Keratinocyte (primary cell): ENCODE measurements around the gene AFG1L. TPM values are rescaled to one million over a fixed set of nuclear protein-coding genes. Genes with fewer than 3 reads are reported as not detected.

ENCODE experiments used
- DNase-seq: peaks from one replicate; pipeline ENCODE4 v3.0.0-alpha.2; 2011; ENCODE audit warnings: low read depth, missing footprints, low spot score
- FAIRE-seq: peaks from 2 replicates; lab custom pipeline; 2011; peaks lifted over from hg19 to GRCh38; lab: Jason Lieb, UNC
- H2AFZ ChIP-seq: 2 replicates; pipeline ENCODE4 v1.6.0; 2012; ENCODE audit warnings: low read length, control low read depth, inconsistent platforms; ENCODE audit not compliant: control insufficient read depth
- H3K27ac ChIP-seq: 2 replicates; pipeline ENCODE4 v1.5.1; 2011; ENCODE audit warnings: low read length; ENCODE audit not compliant: control insufficient read depth, insufficient read depth
- H3K27me3 ChIP-seq: 3 replicates; pipeline ENCODE4 v1.6.0; 2011; ENCODE audit warnings: low read length; ENCODE audit not compliant: control insufficient read depth, insufficient read depth; ENCODE audit errors: extremely low read depth
- H3K36me3 ChIP-seq, 2 experiments: 2 replicates in 1 of 2; 3 replicates in 1 of 2; pipeline ENCODE4 v1.5.1; 2011; ENCODE audit warnings: low read length in 2 of 2, mild to moderate bottlenecking in 1 of 2; ENCODE audit not compliant: control insufficient read depth in 2 of 2, insufficient read depth in 2 of 2; ENCODE audit errors: extremely low read depth in 1 of 2
- H3K4me1 ChIP-seq: 3 replicates; pipeline ENCODE4 v1.5.1; 2011; ENCODE audit warnings: low read length; ENCODE audit not compliant: control insufficient read depth, insufficient read depth; ENCODE audit errors: extremely low read depth
- H3K4me2 ChIP-seq: 3 replicates; pipeline ENCODE4 v1.6.0; 2011; ENCODE audit warnings: low read depth, low read length; ENCODE audit not compliant: control insufficient read depth, insufficient read depth; ENCODE audit errors: extremely low read depth
- H3K4me3 ChIP-seq, 3 experiments: fragments of 200-600 bp in 1 of 3; sonication (generic) in 1 of 3; 2 replicates in 2 of 3; 3 replicates in 1 of 3; pipeline ENCODE4 v1.5.1; 2011 to 2016; ENCODE audit warnings: low read length in 3 of 3, mild to moderate bottlenecking in 3 of 3, control low read depth in 2 of 3, inconsistent platforms in 1 of 3, low read depth in 1 of 3, mixed read lengths in 1 of 3, mixed run types in 1 of 3, moderate library complexity in 1 of 3; ENCODE audit not compliant: control insufficient read depth in 2 of 3, insufficient read depth in 2 of 3; ENCODE audit errors: extremely low read depth in 1 of 3
- H3K79me2 ChIP-seq: 2 replicates; pipeline ENCODE4 v1.6.0; 2012; ENCODE audit warnings: low read length; ENCODE audit not compliant: control insufficient read depth, insufficient read depth
- H3K9ac ChIP-seq: 3 replicates; pipeline ENCODE4 v1.6.0; 2011; ENCODE audit warnings: low read length; ENCODE audit not compliant: control insufficient read depth, insufficient read depth; ENCODE audit errors: extremely low read depth
- H3K9me1 ChIP-seq: 3 replicates; pipeline ENCODE4 v1.6.0; 2011; ENCODE audit warnings: low read length; ENCODE audit not compliant: control insufficient read depth, insufficient read depth; ENCODE audit errors: extremely low read depth
- H3K9me3 ChIP-seq: 2 replicates; pipeline ENCODE4 v1.5.1; 2012; ENCODE audit warnings: low read depth, low read length; ENCODE audit not compliant: control insufficient read depth
- H4K20me1 ChIP-seq: 3 replicates; pipeline ENCODE4 v1.6.0; 2011; ENCODE audit warnings: low read length; ENCODE audit not compliant: control insufficient read depth, insufficient read depth; ENCODE audit errors: extremely low read depth
- CTCF ChIP-seq, 3 experiments: IDR thresholded peaks in 1 of 3; conservative IDR thresholded peaks in 1 of 3; optimal IDR thresholded peaks in 1 of 3; 2 replicates in 2 of 3; 3 replicates in 1 of 3; pipeline versions ENCODE3 to v1.5.1; 2011; ENCODE audit warnings: low read length in 3 of 3, mild to moderate bottlenecking in 3 of 3, moderate library complexity in 2 of 3, control low read depth in 1 of 3, inconsistent platforms in 1 of 3; ENCODE audit not compliant: insufficient read depth in 2 of 3; ENCODE audit errors: extremely low read depth in 1 of 3
- EZH2 ChIP-seq: IDR thresholded peaks from one replicate; pipeline ENCODE4 v1.6.1; 2012; ENCODE audit warnings: inconsistent platforms, mild to moderate bottlenecking, low read length, moderate library complexity
- dilution Hi-C: fragments of 300-500 bp; cut with MboI; formaldehyde crosslinking; loops from one replicate; pipeline ENCODE4 v1.7.0; 2020; ENCODE audit warnings: low sequenced_read_pairs; ENCODE audit not compliant: extremely low pct_ligation_motif_present
- polyA plus RNA-seq, 5 experiments: library from polyadenylated mRNA; depleted of rRNA in 3 of 5; stranded (reverse) in 3 of 5; stranded (forward) in 1 of 5; unstranded in 1 of 5; fragments of >200 nt; gene quantifications; 1 replicate in 1 of 5; 2 replicates in 3 of 5; 3 replicates in 1 of 5; pipeline versions ENCODE4 v1.2.1 to v1.2.3, GENCODE V29; 2011 to 2012; ENCODE audit warnings: missing spikeins in 2 of 5, low read depth in 1 of 5, low replicate concordance in 1 of 5

AFG1L gene
- polyA plus RNA-seq, 1 donor (not counting 4 experiments of a cell fraction or from before 2014, with no cell fraction given): 3.1 TPM

- TF ChIP-seq EZH2: no peak
- TF ChIP-seq CTCF (optimal IDR thresholded peaks at IDR 0.05 in 1 of 3, IDR thresholded peaks at IDR 0.05 in 1 of 3, conservative IDR thresholded peaks at IDR 0.05 in 1 of 3; ENCODE audit: extremely low read depth in 1 of 3, insufficient read depth in 2 of 3, low read length in 3 of 3): no peak
- dilution Hi-C loops: no loop called here
- Histone ChIP-seq H3K4me1 (peaks cover 30% of the 10 kb centered on the region), H3K9ac (peak overlapping the region; percentile 93), H3K9me1 (no peaks in the 10 kb centered on the region), H3K4me2 (peak overlapping the region; percentile 96), H3K27me3 (no peaks in the 10 kb centered on the region), H3K79me2 (peaks cover 19% of the 10 kb centered on the region), H2AFZ (peak overlapping the region; percentile 89), H3K9me3 (no peaks in the 10 kb centered on the region), H3K4me3 (peak overlapping the region; percentile 73 to 95 (median 91)), H3K36me3 (no peaks in the 10 kb centered on the region), H4K20me1 (peaks cover 3% of the 10 kb centered on the region), H3K27ac (peak overlapping the region; percentile 89)
- DNase-seq (peak; percentile 92), FAIRE-seq (no peak)
Observed at GRCh38 chr6:108558372-108559096, 263.7 kb downstream of the AFG1L start.

- H3K4me1 ChIP-seq: peaks cover 34% of the 10 kb centered on the region
- dilution Hi-C loops: no loop called here
- peak overlapping the region; percentile 96 for H3K4me2 ChIP-seq
- peaks cover 3% of the 10 kb centered on the region for H4K20me1 ChIP-seq
- no peak for FAIRE-seq
- peaks cover 21% of the 10 kb centered on the region for H3K79me2 ChIP-seq
- H3K36me3 ChIP-seq: no peaks in the 10 kb centered on the region
- peak overlapping the region; percentile 89 for H3K27ac ChIP-seq
- no peaks in the 10 kb centered on the region for H3K9me1 ChIP-seq
- H3K4me3 ChIP-seq: peak overlapping the region; percentile 73 to 95 (median 91)
- DNase-seq: no peak
- peak overlapping the region; percentile 89 for H2AFZ ChIP-seq
- H3K27me3 ChIP-seq: no peaks in the 10 kb centered on the region
- H3K9me3 ChIP-seq: no peaks in the 10 kb centered on the region
- H3K9ac ChIP-seq: peak overlapping the region; percentile 92
- no peak for TF ChIP-seq EZH2
- no peak for TF ChIP-seq CTCF (optimal IDR thresholded peaks at IDR 0.05 in 1 of 3, IDR thresholded peaks at IDR 0.05 in 1 of 3, conservative IDR thresholded peaks at IDR 0.05 in 1 of 3; ENCODE audit: extremely low read depth in 1 of 3, insufficient read depth in 2 of 3, low read length in 3 of 3)
Observed at GRCh38 chr6:108559097-108559883, 264.4 kb downstream of the AFG1L start.
